Ramos (cell line): ENCODE measurements around the gene CYP8B1.
"Not testable (repeated sequence)": the region's sequence is repeated elsewhere in the genome, so short reads cannot be mapped to it uniquely, and the experiment has no call there.

Source experiments
- in situ Hi-C: fragments of 300-500 bp; cut with MboI; formaldehyde crosslinking; loops from one replicate; pipeline ENCODE4 v1.14.3; 2022; ENCODE audit warnings: low sequenced_read_pairs; ENCODE audit not compliant: unreplicated experiment

CYP8B1 gene

GRCh38 chr3:42887084-42887483 is 11.4 kb upstream of the CYP8B1 start:
- in situ Hi-C loops: loop anchor here (5.0 kb wide), 1 partner anchor 105 kb away; no protein-coding TSS in a partner anchor

- in situ Hi-C loops: loop anchor here (5.0 kb wide), 1 partner anchor 104 kb away; no protein-coding TSS in a partner anchor
These were observed 10.7 kb upstream of the CYP8B1 start for GRCh38 chr3:42886294-42886822.

- in situ Hi-C loops: no loop called here
These were observed 8.6 kb upstream of the CYP8B1 start for GRCh38 chr3:42884324-42884723.

DNA sequence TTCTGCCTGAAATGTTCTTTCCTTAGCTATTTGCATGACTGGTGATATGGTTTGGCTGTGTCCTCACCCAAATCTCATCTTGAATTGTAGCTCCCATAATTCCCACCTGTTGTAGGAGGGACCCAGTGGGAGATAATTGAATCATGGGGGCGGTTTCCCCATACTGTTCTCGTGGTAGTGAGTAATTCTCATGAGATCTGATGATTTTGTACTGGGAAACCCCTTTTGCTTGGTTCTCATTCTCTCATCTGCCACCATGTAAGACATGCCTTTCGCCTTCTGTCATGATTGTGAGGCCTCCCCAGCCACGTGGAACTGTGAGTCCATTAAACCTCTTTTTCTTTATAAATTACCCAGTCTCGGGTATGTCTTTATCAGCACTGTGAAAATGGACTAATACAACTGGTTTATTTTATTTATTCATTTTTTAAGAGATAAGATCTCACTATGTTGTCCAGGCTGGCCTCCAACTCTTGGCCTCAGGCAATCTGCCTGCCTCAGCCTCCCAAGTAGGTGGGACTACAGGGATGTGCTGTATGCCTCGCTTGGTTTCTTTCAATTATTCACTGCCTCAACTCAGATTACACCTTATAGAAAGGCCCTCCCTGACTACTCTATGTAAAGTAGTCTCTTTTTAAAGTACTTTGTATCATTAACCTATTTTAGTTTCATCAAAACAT is 7.7 kb upstream of the CYP8B1 start:
- in situ Hi-C loops: not testable (repeated sequence)

GRCh38 chr3:42880601-42881451 is 5.1 kb upstream of the CYP8B1 start:
- in situ Hi-C loops: no loop called here

- in situ Hi-C loops: no loop called here
These were observed 4.5 kb upstream of the CYP8B1 start for GRCh38 chr3:42880183-42880582.

DNA sequence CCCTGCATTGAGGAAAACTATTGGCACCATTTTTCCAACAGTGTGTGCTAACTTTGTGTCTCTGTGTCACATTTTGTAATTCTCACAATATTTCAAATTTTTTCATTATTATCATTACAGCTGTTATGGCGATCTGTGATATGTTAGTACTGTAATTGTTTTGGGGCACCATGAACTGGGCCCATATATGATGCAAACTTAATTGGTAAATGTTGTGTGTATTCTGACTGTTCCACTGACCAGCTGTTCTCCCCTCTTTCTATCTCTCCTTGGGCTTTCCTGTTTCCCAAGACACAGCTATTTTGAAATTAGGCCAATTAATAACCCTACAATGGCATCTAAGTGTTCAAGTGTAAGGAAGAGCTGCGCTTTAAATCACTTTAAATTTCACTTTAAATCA is 2.2 kb upstream of the CYP8B1 start:
- in situ Hi-C loops: loop anchor here (5.0 kb wide), 1 partner anchor 46 kb away; no protein-coding TSS in a partner anchor

DNA sequence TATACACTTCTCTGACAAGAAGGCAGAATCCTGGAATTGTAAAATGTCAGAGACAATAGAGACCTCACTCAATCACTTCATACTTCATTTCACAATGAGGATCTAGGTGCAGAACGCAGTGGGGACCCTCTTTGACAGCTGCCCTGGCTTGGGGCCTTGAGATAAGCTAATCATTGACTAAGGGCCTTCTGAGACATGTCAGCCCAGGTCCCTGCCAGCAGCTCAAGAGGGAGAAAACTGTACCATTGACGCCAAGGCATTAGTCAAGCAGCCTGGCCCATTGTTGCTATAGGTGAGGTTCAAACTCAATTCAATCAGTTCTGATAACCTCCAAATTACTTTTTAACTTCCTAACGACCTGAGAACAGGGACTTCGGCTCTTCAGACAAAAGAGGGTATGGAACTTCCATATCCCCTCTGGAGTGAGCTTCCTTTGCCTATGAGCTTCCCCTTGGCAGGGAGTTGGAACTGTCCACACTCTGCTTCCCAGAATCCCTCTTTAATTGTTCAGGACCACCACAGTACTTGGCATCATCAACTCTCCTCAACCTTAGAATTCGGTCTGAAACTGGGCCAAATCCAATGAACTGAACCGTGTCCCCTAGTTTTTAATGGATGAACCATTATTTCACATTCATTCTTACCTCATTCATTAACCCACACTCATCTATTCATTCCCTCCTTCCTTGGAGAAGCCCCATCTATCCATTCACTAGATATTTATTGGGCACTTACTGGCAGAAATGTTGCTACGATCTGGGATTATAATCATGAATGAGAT is 1.5 kb upstream of the CYP8B1 start:
- in situ Hi-C loops: loop anchor here (5.0 kb wide), 1 partner anchor 45 kb away; no protein-coding TSS in a partner anchor

- in situ Hi-C loops: loop anchor here (5.0 kb wide), 1 partner anchor 44 kb away; no protein-coding TSS in a partner anchor
These were observed 722 bp upstream of the CYP8B1 start for GRCh38 chr3:42876401-42876800.

- in situ Hi-C loops: loop anchor here (5.0 kb wide), 1 partner anchor 42 kb away; no protein-coding TSS in a partner anchor
These were observed 930 bp downstream of the CYP8B1 start for GRCh38 chr3:42874749-42875148.

- in situ Hi-C loops: no loop called here
These were observed 2.3 kb downstream of the CYP8B1 start for GRCh38 chr3:42873221-42873982.

GRCh38 chr3:42872718-42873117 is 3.0 kb downstream of the CYP8B1 start:
- in situ Hi-C loops: no loop called here

DNA sequence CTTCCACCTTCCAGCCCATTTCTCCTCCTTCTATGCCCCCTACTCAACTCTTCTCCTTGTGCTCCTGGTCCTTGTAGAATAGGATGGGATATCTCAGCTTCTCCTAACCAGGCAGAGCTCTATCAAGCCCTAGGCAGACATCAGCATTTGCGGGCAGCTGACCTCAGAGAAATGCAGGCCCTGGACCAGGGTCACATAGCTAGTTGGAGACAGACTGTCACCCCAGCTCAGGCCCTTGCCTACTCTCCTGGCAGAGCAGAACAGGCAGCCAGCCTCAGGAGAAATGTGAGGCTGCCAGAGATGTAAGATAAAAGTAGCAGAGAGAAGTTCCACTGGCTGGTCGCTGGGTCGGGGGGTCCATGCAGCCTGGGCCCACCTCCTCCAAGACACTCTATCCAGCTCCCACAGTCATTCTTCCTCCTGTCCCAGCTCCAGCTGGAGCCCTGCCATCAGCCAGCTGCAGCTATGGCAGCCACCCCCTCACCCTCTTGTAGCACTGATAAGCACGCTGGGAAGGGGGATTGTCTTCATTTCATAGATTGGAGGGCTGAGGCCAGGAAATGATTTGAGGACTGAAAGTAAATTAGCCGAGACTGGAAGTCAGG is 4.0 kb downstream of the CYP8B1 start:
- in situ Hi-C loops: no loop called here

GRCh38 chr3:42868841-42869240 is 6.8 kb downstream of the CYP8B1 start:
- in situ Hi-C loops: no loop called here

DNA sequence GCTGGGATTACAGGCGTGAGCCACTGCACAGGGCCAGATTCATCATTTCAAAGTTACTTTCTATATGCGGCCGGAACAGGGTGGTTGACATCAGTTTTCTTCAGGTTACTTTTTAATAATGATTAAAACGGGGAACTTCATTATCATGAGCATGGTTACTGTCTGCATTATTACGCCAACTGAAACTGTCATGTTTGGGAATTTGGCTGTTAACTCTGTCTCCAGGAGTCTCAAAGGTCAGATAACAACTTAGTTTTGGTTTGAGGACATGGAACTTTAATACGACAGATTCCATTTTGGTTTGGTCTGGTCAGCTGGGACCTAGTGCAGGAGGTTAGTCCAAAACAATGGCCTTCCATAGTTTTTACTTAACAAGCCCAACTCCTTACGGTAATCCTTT is 8.5 kb downstream of the CYP8B1 start:
- in situ Hi-C loops: no loop called here

- in situ Hi-C loops: no loop called here
These were observed 10.4 kb downstream of the CYP8B1 start for GRCh38 chr3:42865256-42865655.

- in situ Hi-C loops: no loop called here
These were observed 11.2 kb downstream of the CYP8B1 start for GRCh38 chr3:42864321-42864950.

DNA sequence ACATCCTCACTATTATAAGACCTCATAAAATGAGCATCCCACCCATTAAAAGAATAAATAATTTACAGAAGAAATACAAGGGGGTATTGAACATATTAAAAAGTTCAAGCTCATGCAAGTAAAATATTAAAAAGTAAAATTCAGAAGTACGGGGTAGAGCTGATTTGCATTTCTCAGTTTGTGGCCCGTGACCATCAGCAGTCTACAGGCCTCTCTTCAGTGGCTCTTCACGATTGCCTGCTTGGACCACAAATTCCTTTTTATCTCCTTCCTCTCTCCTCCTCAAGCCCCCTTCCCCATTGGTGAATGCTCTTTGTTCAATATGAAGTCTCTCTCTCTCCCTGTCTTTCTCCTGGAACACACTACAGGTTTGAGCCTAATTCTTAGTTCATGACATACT is 19.1 kb downstream of the CYP8B1 start:
- in situ Hi-C loops: no loop called here
